ENCODE data around the gene ATP8B1. TPM values are rescaled to one million over a fixed set of nuclear protein-coding genes. Genes with fewer than 3 reads are reported as not detected.

Gene ATP8B1
- total RNA-seq, 1 experiment from 2014 or later: 1.1 TPM

- Histone ChIP-seq H4K5ac (ENCODE audit: insufficient read length, low read depth, low read length) (no peak overlapping the region), H3K4me2 (ENCODE audit: insufficient read depth, insufficient read length, low read length) (no peak overlapping the region), H3K23me2 (ENCODE audit: insufficient read length, low read depth, low read length, poor library complexity, severe bottlenecking) (no peaks in the 10 kb centered on the region), H4K91ac (ENCODE audit: insufficient read length, low read depth, low read length) (no peak overlapping the region), H3K27me3 (ENCODE audit: insufficient read depth, low read length) (no peaks in the 10 kb centered on the region), H3K4me1 (ENCODE audit: insufficient read depth, low read length) (peaks cover 7% of the 10 kb centered on the region; the same call in 1 of the 2 replicates), H2BK20ac (ENCODE audit: low read depth, low read length, poor library complexity, severe bottlenecking) (no peak overlapping the region), H3K18ac (ENCODE audit: insufficient read length, low read depth, low read length) (no peak overlapping the region), H3K9ac (ENCODE audit: extremely low read depth, insufficient read length, low read length) (no peak overlapping the region), H2BK120ac (ENCODE audit: low read depth, low read length, poor library complexity, severe bottlenecking) (no peak overlapping the region), H3K23ac (ENCODE audit: insufficient read length, low read depth, low read length) (no peak overlapping the region), H2AFZ (ENCODE audit: low read length) (no peak overlapping the region), H2BK5ac (ENCODE audit: insufficient read length, low read length) (no peak overlapping the region), H3T11ph (ENCODE audit: low read length) (no peak overlapping the region), H2AK5ac (ENCODE audit: insufficient read length, low read length) (no peak overlapping the region), H3K56ac (ENCODE audit: insufficient read length, low read depth, low read length) (no peak overlapping the region), H4K20me1 (ENCODE audit: control insufficient read depth, insufficient read depth, insufficient read length) (no peaks in the 10 kb centered on the region), H3K4ac (ENCODE audit: low read depth, low read length) (no peak overlapping the region), H4K8ac (replicated peaks; ENCODE audit: insufficient read length, low read depth, low read length) (no peak overlapping the region), H3K27ac (ENCODE audit: insufficient read length, low read depth, low read length) (no peak overlapping the region), H2BK12ac (ENCODE audit: insufficient read length, low read depth, low read length) (no peak overlapping the region), H3K79me2 (ENCODE audit: insufficient read depth, low read length) (no peaks in the 10 kb centered on the region), H2BK15ac (ENCODE audit: low read depth, low read length) (no peak overlapping the region), H3K14ac (ENCODE audit: insufficient read depth, low read length) (no peak overlapping the region), H3K9me3 (ENCODE audit: control insufficient read depth, low read depth, low read length) (no peaks in the 10 kb centered on the region), H3K79me1 (ENCODE audit: insufficient read depth, low read depth, low read length, poor library complexity, severe bottlenecking) (no peaks in the 10 kb centered on the region)
- no CpG with 5 or more reads among the region's 6 CpGs for WGBS (ENCODE audit: extremely low coverage, insufficient read length, low lambda C conversion rate)
- H3K9me3 Mint-ChIP-seq: peaks cover 0 to 3% of the 10 kb centered on the region in 2 experiments; a peak in 2 of 5 replicates
- no peak for TF ChIP-seq CTCF (conservative IDR thresholded peaks at IDR 0.05)
- peak overlapping the region in 1 of 3 experiments; percentile 73; a peak in 2 of 7 replicates for H3K27ac Mint-ChIP-seq
- no peaks in the 10 kb centered on the region; the same call in none of the 2 replicates for H3K27me3 Mint-ChIP-seq (ENCODE audit: low read depth)
- H3K36me3 Mint-ChIP-seq (ENCODE audit: insufficient read depth in 1 of 3, low read depth in 3 of 3): no peaks in the 10 kb centered on the region
- DNase-seq: no peak
- H3K4me1 Mint-ChIP-seq: peaks cover 15 to 16% of the 10 kb centered on the region in 2 experiments
- H3K4me3 Mint-ChIP-seq: no peak overlapping the region
Measured at GRCh38 chr18:57780706-57781347, 22.3 kb downstream of the ATP8B1 start.

All from H9 (cell line).